Activated CD4-positive, alpha-beta T cell treated with anti-CD3 and anti-CD28 coated beads, Interleukin-10, Interleukin-2, amounts not matched to agents 100 ng/mL and 50 ng/mL, durations not matched to agents 16 hours and 8 hours (primary cell): ENCODE data around the gene PERM1.

Source experiments
- DNase-seq: peaks from one replicate; pipeline ENCODE4 v3.0.0-alpha.2; 2020

PERM1 gene

GRCh38 chr1:945688-946556, 36.0 kb downstream of the PERM1 start:
- no peak for DNase-seq

GRCh38 chr1:944341-945325, 37.3 kb downstream of the PERM1 start:
- no peak for DNase-seq

- no peak for DNase-seq
Observed at GRCh38 chr1:943545-944340, 38.1 kb downstream of the PERM1 start.

- no peak for DNase-seq
Observed at GRCh38 chr1:942864-943533, 38.9 kb downstream of the PERM1 start.

GRCh38 chr1:942411-942821, 39.5 kb downstream of the PERM1 start:
- DNase-seq = no peak

GRCh38 chr1:941588-942383, 40.1 kb downstream of the PERM1 start:
- DNase-seq = no peak

- DNase-seq = no peak
Observed at GRCh38 chr1:941015-941587, 40.8 kb downstream of the PERM1 start.

GRCh38 chr1:940107-941014, 41.5 kb downstream of the PERM1 start:
- DNase-seq = no peak

- DNase-seq = no peak
Observed at GRCh38 chr1:939511-940106, 42.3 kb downstream of the PERM1 start.

GRCh38 chr1:938711-939489, 43.0 kb downstream of the PERM1 start:
- DNase-seq = no peak

- no peak for DNase-seq
Observed at GRCh38 chr1:938088-938683, 43.7 kb downstream of the PERM1 start.

- no peak for DNase-seq
Observed at GRCh38 chr1:937521-937920, 44.4 kb downstream of the PERM1 start.

- DNase-seq = no peak
Observed at GRCh38 chr1:936348-937264, 45.3 kb downstream of the PERM1 start.

- no peak for DNase-seq
Observed at GRCh38 chr1:935751-936231, 46.1 kb downstream of the PERM1 start.

- no peak for DNase-seq
Observed at GRCh38 chr1:934991-935750, 46.7 kb downstream of the PERM1 start.

GRCh38 chr1:933603-933940, 48.3 kb downstream of the PERM1 start:
- no peak for DNase-seq
